WI38 (cell line): ENCODE measurements around the gene CLK3.
"Not testable (repeated sequence)": the region's sequence is repeated elsewhere in the genome, so short reads cannot be mapped to it uniquely, and the experiment has no call there.

Experiments
- H3K4me3 ChIP-seq: 2 replicates; pipeline ENCODE4 v1.5.1; 2011; ENCODE audit warnings: low read depth, mild to moderate bottlenecking, control low read depth, low read length
- TF ChIP-seq, protein P1 (sequence below): IDR thresholded peaks from 2 replicates; pipeline ENCODE4 v1.5.1; 2012; ENCODE audit warnings: low read depth, mild to moderate bottlenecking, control low read depth, low read length

CLK3 gene

GRCh38 chr15:74593122-74593521 is 22.5 kb upstream of the CLK3 start:
- TF ChIP-seq, protein P1, sequence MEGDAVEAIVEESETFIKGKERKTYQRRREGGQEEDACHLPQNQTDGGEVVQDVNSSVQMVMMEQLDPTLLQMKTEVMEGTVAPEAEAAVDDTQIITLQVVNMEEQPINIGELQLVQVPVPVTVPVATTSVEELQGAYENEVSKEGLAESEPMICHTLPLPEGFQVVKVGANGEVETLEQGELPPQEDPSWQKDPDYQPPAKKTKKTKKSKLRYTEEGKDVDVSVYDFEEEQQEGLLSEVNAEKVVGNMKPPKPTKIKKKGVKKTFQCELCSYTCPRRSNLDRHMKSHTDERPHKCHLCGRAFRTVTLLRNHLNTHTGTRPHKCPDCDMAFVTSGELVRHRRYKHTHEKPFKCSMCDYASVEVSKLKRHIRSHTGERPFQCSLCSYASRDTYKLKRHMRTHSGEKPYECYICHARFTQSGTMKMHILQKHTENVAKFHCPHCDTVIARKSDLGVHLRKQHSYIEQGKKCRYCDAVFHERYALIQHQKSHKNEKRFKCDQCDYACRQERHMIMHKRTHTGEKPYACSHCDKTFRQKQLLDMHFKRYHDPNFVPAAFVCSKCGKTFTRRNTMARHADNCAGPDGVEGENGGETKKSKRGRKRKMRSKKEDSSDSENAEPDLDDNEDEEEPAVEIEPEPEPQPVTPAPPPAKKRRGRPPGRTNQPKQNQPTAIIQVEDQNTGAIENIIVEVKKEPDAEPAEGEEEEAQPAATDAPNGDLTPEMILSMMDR = no peak
- H3K4me3 ChIP-seq = no peak overlapping the region

DNA sequence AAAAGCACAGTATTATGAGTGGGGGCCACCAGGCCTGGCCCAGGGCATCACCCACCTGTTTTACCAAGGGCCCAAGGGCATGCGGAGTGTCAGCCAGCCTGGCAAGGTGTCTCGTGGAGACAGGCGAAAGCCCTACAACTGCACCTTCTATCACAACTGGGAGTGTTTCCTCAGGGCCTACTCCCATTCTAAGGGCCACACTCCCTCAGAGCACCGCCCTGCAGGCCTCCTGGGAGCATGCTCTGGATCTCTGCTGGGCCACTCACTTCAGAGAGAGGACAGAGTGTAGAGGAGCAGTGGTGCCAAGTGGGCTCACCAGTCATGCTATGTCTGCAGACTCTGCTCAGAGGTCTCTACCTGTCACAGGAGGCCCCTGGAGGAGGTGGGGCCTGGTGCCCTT is 21.2 kb upstream of the CLK3 start:
- H3K4me3 ChIP-seq = no peak overlapping the region
- TF ChIP-seq, protein P1 = no peak

- no peak overlapping the region for H3K4me3 ChIP-seq
- TF ChIP-seq, protein P1 = no peak
Measured at GRCh38 chr15:74595271-74595670, 20.4 kb upstream of the CLK3 start.

DNA sequence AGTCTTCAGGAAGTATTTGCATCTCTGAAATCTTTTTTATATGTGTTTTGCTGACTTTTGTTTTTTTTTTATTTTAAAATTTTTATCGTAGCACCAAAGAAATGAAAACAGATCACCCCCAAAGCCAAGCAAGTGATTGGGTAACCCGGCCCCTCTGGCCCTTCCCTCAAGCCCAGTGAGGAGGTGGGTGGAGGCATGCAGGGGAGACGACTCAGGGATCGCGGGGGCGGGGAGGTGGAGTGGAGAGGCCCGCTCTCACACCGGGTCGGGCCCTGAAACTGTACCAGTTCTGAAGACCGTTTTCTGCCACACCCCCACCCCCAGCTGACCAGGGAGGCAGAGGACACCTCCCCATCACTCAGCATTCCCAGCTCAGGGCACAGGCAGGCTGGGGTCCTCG is 18.9 kb upstream of the CLK3 start:
- not testable (repeated sequence) for H3K4me3 ChIP-seq

GRCh38 chr15:74597146-74597705 is 18.4 kb upstream of the CLK3 start:
- not testable (repeated sequence) for H3K4me3 ChIP-seq

DNA sequence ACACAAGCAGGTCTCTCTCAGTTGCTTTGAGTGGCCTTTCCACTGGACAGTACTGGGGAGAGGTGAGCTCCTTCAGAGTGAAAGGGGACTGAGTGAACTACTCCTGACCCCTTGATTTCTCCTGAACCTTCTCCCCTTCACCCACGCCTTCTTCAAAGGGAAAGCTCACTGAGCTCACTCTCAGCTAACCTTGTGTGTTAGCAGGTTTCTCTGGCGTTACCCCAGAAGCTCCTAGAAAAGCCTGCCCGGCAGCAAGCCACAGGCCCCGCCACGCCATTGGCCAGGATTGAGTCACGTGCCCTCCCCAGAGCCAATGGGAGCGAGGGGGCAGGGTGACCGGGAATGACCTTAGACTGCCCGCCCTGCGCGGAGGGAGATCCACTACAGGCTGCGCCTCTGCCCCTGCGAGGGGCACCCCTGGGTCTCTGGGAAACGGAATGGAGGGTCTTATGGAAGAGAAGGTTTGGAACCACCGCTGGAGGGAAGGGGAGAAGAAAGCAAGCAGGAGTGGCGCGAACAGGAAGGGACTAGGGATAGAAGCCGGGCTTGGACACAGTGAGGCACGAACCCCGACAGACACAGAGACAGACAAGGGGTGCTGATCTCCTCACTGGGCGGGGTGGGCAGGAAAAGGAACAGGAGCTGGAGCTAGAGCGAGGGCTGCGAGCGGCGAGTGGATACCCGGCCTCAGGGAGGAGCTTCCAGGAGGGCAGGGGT is 17.4 kb upstream of the CLK3 start:
- TF ChIP-seq, protein P1 = no peak
- peak overlapping the region; percentile 66 for H3K4me3 ChIP-seq

- peak overlapping the region; percentile 66 for H3K4me3 ChIP-seq
- TF ChIP-seq, protein P1 = no peak
Measured at GRCh38 chr15:74599156-74599555, 16.5 kb upstream of the CLK3 start.

GRCh38 chr15:74603026-74603788 is 12.4 kb upstream of the CLK3 start:
- H3K4me3 ChIP-seq = no peak overlapping the region
- TF ChIP-seq, protein P1 = no peak
